COR-L47 (cell line): ENCODE data around the gene THAP3.
A peak's percentile ranks its signal among the peaks of the same experiment; 100 is the strongest.
"Not testable (repeated sequence)": the region's sequence is repeated elsewhere in the genome, so short reads cannot be mapped to it uniquely, and the experiment has no call there.

Source experiments
- DNase-seq: peaks from one replicate; lab custom pipeline; 2025; lab: John Stamatoyannopoulos, UW

The THAP3 gene

GRCh38 chr1:6591222-6591621 is 33.4 kb upstream of the THAP3 start:
- no peak for DNase-seq

DNA sequence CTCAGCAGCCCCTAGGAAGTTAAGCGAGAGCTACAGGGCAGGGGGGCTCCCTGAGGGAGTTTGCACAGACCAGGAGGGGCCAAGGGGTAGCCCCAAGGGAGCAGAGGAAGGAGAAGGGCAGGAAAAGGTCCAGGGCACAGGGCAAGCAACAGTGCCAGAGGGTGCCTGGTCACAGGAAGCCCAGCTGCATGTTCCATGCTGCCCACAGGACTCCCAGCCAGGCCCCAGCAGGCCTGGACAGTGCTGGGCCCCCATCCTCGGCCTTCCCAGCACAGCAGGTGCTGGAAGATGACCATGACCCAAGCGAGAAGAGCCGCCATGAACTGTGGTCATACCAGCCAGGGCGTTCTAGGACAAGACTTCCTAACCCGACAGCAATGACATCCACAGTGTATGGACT is 33.0 kb upstream of the THAP3 start:
- no peak for DNase-seq

DNA sequence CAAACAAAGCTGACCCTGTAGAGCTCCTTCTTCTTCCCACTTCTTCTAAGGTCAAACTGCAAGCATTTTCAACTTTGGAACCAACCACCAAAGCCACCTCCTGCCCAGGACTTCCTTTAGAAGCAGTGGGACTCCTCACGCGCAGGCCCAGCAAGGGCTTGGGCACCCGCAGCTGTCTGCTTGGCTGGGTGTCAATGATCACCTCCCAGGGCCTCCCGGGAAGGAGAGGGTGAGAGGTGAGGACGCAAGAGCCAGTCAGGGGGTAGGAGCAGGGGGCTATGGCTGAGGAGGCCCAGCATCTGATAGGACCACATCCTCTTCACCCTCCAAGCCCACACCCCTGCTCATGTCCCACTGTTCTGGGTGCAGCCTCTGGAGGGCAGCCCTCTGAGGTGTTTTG is 32.2 kb upstream of the THAP3 start:
- no peak for DNase-seq

DNA sequence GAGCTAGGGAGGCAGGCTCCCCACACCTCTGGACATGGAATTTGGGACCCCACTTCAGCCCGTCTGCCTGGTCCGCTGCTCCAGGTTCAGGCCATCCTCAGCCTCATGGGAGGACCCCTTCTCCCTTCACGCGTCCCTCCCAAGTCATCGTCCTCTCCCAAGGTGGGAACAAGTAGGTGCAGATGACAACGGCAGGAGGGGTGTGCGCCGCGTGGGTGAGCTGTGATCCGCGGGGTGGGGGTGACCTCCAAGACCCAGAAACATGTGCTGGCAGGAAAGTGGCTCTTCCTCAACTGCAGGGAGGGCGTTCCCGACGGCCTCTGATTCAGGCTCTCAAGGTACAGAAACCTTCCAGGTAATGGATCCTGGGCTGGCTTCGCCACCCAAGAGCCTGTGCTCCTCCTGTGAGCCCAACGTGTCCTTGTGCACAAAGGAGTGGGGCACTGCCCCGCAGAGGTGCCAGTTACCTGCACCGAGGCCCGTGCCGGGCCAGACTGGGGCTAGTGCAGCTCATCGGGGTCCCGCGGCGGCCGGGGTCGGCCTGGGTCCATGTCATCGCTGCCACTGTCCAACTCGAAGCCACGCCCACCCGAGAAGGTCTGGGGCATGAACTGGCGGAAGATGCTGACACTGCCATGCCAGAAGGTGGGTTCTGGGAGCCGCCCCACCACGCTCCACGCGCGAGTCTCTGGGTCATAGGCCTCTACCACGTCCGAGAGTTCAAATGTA is 31.6 kb upstream of the THAP3 start:
- DNase-seq = no peak

- no peak for DNase-seq
Observed at GRCh38 chr1:6593810-6594209, 30.9 kb upstream of the THAP3 start.

DNA sequence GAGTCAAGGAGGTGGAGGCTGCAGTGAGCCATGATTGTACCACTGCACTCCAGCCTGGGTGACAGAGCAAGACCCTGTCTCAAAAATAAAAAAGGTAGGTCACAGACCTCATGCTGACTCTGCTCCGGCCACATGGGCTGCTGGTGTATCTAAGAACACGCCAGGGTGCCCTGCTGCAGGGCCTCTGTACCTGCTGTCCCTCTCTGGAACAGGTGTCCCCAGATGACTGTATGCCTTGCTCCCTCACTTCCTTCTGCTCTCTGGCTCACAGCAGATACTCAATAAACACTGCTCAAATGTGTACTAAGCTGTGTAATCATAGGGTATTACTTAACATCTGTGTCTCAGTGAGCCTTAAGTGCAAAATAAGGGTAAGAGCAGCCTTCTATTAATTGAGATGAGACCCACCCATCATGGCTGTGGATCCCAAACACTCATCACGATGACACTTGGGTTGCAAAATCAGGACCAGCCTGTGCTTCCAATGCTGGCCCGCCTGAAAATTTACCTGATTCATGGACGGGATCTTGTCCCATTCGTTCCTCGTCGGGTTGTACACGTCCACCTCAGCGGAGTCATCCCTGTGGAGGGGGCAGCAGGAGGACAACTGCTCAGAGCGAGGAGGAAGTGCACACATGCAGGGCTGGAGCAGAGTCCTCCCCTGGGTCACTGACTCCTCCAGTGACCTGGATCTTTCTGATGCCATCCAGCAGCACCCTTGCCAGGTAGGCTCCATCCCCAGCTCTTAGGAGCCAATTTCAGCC is 29.5 kb upstream of the THAP3 start:
- DNase-seq = no peak

GRCh38 chr1:6596351-6596750 is 28.3 kb upstream of the THAP3 start:
- DNase-seq = no peak

- no peak for DNase-seq
Observed at GRCh38 chr1:6596886-6597776, 27.5 kb upstream of the THAP3 start.

GRCh38 chr1:6597777-6598131 is 26.9 kb upstream of the THAP3 start:
- DNase-seq = no peak

DNA sequence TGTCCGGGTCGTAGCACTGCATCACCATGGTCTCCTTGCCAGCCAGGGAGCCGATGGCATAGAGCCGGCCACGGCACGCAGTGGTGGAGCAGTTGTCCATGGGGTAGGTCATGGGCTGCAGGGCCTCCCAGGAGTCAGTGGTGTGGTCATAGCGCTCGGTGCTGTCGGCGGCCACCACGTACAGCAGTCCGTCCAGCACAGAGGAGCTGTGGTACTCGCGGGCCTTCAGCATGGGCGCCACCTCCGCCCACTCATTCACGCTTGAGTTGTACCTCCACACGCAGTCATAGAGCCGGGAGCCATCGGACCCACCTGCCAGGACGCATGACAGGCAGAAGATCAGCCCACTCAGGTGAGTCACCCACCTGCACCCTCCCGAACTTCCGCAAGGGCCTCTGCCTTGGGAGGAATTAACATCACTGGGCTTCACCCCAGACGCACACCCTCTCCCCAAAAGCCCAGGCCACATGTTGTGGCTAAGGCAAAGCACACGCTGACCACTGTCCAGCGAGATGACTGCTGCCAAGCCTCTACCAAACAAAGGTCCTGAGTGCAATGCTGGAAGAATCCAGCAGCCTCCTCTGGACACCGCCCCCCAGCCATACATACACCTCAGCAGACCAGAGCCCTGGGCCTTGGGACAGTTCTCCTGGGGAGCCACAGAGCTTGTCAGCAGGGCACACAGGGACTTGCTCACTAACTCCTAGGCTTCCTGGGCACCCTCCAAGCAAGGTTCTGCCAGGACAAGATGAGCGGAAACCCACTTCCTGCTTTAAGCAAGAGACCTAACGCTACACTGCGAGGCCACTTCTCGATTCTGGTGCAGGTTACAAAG is 25.3 kb upstream of the THAP3 start:
- DNase-seq = no peak

DNA sequence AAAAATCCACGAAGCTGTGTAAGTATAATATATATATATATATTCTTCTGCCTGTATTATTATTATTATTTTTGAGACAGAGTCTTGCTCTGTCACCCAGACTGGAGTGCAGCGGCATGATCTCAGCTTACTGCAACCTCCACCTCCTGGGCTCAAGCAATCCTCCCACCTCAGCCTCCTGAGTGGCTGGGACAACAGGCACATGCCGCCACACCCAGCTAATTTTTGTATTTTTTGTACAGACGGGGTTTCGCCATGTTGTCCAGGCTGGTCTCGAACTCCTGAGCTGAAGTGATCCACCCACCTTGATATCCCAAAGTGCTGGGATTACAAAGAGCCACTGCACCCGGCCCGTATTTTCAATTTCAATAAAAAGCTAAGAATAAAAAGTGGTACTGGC is 24.7 kb upstream of the THAP3 start:
- DNase-seq = not testable (repeated sequence)

GRCh38 chr1:6600410-6601048 is 24.1 kb upstream of the THAP3 start:
- no peak for DNase-seq

DNA sequence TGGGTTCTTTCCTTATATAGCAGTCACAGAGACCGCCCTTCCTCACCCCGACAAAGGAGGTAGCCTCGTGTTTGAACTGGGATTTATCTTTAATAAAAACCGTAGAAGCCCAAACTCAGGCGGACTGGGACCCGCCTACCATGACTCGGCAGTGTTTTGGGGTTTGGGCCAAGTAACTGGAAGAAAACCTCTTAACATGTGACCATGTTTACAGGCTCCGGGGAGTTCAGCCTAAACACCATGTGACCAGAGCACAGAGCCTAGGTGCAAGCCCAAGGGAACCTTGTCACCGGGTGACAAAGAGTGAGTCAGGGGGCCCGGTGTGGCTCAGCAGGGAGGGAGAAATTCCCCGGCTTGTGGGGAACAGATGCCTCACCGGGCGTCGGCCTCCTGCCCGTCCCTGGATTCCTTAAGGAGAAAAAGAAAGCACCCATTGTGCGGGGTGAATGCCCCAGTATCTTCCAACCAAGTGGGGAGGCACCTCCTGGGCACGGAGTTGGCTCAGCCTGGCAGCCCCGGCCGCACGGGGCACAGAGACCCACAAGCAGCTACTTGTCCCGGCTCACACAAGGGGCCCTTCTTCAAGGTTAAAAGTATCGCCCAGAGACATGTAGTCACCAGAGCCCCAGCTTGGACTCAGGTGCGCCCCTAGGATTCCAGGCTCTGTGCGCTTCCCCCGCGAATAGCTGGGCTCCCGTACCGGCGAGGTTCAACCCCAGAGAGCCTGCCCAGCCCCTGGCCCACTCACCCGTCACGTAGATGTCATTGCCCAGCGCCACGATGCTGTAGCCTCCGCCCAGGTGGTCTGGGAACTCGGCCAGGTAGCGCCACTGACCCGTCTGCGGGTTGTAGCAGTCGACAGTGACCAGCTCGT is 23.4 kb upstream of the THAP3 start:
- DNase-seq = peak; percentile 37

DNA sequence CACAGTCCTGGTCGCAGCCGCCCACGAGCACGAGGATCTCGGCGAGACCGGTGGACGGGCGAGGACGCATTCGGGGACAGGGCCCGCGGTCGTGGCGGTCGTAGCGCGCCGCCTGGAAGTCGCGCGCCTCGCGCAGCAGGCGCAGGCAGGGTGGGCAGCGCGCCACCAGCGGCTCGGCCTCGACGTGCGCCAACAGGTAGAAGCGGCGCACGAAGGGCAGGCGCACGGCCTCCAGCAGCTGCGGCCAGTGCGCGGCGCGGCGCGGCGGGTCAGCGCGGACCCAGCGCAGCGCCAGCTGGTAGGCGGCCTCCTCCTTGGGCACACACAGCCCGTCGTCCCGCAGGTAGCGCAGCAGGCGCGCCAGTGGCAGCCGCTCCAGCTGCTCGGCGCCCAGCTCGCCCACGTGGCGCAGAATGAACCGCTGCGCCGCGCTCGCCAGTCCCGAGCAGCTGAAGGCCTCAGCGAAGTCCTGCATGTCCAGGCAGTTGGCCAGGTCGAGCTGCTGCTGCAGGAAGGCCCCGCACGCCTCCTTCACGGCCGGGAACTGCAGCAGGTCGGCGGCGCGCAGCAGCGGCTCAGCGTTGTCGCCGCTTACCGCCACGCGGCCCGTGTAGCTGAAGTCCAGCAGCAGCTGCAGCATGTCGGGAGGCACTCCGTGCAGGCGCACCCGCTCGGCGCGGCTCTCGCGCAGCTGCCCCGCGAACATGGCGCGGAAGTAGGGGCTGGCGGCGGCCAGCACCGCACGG is 22.6 kb upstream of the THAP3 start:
- peak; percentile 63 for DNase-seq

DNA sequence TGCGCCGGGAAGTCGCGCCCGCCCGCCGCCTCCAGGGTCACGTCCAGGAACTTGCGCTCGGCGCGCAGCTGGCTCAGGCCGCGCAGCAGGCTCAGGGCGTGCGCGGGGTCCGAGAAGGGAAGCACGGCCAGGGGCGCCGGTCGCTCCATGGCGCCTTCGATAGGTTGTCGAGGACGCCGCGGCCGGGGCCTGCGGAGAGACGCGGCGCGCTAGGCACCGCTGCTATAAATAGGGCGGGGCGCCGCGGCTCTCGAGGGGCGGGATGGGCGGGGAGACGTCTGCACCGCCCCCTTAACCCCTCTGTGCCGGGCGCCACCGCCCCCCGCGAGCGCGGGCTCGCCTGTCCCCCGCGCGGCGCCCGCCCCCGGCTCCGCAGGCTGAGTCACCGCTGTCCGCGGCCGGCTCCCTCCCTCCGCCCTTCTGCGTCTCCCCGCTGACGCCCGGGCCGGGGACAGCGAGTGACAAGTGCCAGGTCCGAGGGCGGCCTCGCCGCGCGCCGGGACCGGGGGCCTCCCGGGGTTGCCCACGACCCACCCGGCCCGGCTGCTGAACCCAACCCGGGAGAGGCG is 21.9 kb upstream of the THAP3 start, which contains the start of gene KLHL21:
Gene KLHL21, minus strand, starts transcription at position 201 of the 569 bp plus-strand sequence. Its CDS starts 52 bp downstream, at position 149.
- peak; percentile 78 for DNase-seq

DNA sequence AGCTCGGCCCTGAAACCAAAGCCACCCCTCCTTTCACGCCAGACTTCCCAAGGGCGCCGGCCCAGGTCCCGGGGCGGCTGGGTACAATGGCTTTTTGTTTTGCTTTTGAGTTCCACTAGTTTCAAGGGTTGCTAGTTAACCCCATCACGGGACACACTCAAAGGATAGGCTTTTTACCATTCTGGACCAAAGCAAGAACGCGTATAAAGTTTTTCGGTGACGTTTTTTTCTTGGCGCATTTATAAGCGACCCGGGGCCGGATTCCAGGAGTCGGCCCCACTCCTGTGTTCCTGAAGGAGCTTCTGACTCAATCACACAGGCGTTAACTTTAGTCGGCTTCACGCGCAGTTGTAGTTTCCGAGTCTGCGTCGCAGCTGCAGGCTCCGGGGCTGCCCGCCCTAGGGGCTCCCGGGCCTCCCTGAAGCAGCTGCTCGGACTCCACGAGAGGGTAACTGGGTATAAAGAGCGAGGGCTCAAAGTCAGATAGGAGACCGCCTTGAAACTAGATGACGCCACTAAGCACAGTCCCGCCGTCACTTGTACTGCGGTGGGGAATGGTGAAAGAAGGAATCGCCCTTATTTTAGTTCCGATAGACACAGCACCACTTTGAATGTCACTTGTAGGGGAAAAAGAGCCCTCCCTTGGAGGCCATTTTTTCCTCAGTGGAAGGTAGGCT is 21.3 kb upstream of the THAP3 start:
- DNase-seq = no peak

- DNase-seq = no peak
Observed at GRCh38 chr1:6603915-6604558, 20.6 kb upstream of the THAP3 start.
